Measurements from ENCODE around the gene CST4.
"Not testable (repeated sequence)": the region's sequence is repeated elsewhere in the genome, so short reads cannot be mapped to it uniquely, and the experiment has no call there.

CST4 gene

DNA sequence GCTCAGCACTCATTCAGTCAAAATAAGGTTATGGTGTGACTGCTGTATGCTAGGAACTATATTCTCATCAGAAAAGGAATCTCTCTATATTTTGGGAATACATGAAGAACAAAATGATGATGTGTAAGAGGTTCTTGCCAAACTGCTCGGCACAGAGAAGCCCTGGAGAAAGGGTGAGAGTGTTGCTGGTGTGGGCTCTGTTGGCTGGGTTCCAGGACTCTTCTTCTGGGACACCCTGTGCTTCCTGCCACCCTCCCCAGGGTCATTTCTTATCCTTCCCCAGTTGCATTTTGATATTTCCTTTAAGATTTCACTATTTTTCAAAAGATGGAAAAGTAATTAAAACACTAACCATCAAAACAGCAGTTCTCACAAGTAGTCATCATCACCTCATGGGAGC lies 33.1 kb upstream of the CST4 start:
- peaks cover 2% of the 10 kb centered on the region for H3K36me3 Mint-ChIP-seq (ENCODE audit: low read depth)
- no peak overlapping the region for H3K4me3 Mint-ChIP-seq
- H3K4me1 Mint-ChIP-seq: peaks cover 15% of the 10 kb centered on the region
- no peak for DNase-seq
- H3K27me3 Mint-ChIP-seq (ENCODE audit: low read depth, poor library complexity): peaks cover 14% of the 10 kb centered on the region
- TF ChIP-seq, protein P1, sequence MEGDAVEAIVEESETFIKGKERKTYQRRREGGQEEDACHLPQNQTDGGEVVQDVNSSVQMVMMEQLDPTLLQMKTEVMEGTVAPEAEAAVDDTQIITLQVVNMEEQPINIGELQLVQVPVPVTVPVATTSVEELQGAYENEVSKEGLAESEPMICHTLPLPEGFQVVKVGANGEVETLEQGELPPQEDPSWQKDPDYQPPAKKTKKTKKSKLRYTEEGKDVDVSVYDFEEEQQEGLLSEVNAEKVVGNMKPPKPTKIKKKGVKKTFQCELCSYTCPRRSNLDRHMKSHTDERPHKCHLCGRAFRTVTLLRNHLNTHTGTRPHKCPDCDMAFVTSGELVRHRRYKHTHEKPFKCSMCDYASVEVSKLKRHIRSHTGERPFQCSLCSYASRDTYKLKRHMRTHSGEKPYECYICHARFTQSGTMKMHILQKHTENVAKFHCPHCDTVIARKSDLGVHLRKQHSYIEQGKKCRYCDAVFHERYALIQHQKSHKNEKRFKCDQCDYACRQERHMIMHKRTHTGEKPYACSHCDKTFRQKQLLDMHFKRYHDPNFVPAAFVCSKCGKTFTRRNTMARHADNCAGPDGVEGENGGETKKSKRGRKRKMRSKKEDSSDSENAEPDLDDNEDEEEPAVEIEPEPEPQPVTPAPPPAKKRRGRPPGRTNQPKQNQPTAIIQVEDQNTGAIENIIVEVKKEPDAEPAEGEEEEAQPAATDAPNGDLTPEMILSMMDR (IDR thresholded peaks at IDR 0.05): no peak
- H3K27ac Mint-ChIP-seq: no peak overlapping the region
- H3K9me3 Mint-ChIP-seq: peaks cover 10% of the 10 kb centered on the region

DNA sequence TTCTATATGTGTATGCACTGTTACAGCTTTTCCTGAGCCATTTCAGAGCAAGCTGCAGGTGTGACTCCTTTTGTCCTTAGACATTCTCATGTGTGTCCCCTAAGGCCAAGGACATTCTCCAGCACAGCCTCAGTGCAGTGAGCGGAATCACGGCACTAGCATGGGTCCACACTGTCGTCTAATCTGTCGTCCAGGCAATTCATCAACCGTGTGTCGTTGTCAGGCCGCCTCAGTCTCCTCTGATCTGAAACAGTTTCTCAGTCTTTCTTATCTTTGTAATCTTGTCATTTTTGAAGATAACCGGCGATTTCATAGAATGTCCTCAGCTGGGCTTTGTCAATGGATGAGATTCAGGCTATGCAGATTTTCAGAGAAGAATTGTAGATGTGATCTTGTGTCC lies 30.5 kb upstream of the CST4 start:
- not testable (repeated sequence) for DNase-seq; H3K4me3 Mint-ChIP-seq; H3K36me3 Mint-ChIP-seq (ENCODE audit: low read depth); H3K27ac Mint-ChIP-seq
- Mint-ChIP-seq H3K27me3 (ENCODE audit: low read depth, poor library complexity) (peaks cover 14% of the 10 kb centered on the region), H3K4me1 (peaks cover 15% of the 10 kb centered on the region), H3K9me3 (peaks cover 18% of the 10 kb centered on the region)

DNA sequence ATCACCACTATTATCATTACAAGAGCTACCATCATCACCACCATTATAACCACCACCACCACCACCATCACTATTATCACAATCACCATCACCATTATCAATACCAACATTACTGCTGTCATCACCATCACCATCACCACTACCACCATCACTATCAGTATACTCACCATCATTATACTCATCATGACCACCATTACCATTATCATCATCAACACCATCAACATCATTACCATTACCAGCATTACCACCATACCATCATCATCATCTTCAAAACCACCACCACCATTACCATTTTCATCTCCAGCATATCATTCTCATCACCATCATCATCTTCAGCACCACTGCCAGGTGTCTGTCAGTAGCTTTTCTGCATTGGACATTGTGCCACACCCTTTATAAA lies 22.9 kb upstream of the CST4 start:
- H3K9me3 Mint-ChIP-seq; DNase-seq; H3K27ac Mint-ChIP-seq; H3K36me3 Mint-ChIP-seq (ENCODE audit: low read depth); H3K4me1 Mint-ChIP-seq; H3K4me3 Mint-ChIP-seq: not testable (repeated sequence)
- peaks cover 12% of the 10 kb centered on the region for H3K27me3 Mint-ChIP-seq (ENCODE audit: low read depth, poor library complexity)

DNA sequence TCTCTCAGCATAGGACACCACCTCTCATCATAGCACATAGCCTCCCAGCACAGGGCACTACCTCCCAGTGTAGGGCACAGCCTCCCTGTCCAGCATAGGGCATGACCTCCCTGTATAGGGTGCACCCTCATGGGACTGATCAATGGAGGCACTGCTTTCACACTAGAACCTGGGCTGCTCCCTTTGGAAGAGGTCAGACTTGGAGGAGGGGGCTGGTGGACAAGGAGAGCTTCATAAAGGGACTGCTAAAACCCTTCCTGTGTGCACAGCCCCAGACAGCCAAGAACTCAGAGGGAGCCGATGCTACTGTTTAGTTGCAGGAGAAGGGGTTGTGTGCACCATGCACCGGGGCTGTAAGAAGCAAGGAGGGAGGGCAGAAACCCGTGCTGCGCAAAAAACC lies 21.9 kb upstream of the CST4 start:
- no peak for DNase-seq
- no peak overlapping the region for H3K4me3 Mint-ChIP-seq
- H3K9me3 Mint-ChIP-seq: no peaks in the 10 kb centered on the region
- no peaks in the 10 kb centered on the region for H3K36me3 Mint-ChIP-seq (ENCODE audit: low read depth)
- H3K4me1 Mint-ChIP-seq: peaks cover 3% of the 10 kb centered on the region
- TF ChIP-seq, protein P1 (IDR thresholded peaks at IDR 0.05): no peak
- no peak overlapping the region for H3K27ac Mint-ChIP-seq
- H3K27me3 Mint-ChIP-seq (ENCODE audit: low read depth, poor library complexity): peaks cover 12% of the 10 kb centered on the region

DNA sequence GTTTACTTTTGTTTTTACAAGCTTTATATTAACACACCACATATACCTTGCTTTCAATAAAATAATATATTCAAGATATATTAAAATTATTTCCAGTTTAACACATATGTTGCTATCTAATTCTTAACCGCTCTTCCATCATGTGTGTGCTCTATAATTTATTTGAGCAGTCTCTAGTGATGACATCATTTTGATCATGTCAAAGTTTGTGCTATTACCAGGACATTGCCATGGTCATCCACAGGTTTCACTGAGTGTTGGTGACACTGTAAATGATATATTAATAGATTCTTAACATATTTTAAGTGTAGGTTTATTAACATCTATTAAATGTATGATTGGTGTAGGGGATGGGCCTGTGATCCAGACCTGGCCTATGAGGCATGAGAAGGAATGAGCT lies 17.1 kb upstream of the CST4 start:
- Mint-ChIP-seq H3K27ac (no peak overlapping the region), H3K27me3 (ENCODE audit: low read depth, poor library complexity) (peaks cover 16% of the 10 kb centered on the region), H3K36me3 (ENCODE audit: low read depth) (no peaks in the 10 kb centered on the region), H3K4me3 (no peak overlapping the region), H3K9me3 (no peaks in the 10 kb centered on the region), H3K4me1 (peaks cover 11% of the 10 kb centered on the region)
- TF ChIP-seq, protein P1 (IDR thresholded peaks at IDR 0.05): no peak
- DNase-seq: no peak

DNA sequence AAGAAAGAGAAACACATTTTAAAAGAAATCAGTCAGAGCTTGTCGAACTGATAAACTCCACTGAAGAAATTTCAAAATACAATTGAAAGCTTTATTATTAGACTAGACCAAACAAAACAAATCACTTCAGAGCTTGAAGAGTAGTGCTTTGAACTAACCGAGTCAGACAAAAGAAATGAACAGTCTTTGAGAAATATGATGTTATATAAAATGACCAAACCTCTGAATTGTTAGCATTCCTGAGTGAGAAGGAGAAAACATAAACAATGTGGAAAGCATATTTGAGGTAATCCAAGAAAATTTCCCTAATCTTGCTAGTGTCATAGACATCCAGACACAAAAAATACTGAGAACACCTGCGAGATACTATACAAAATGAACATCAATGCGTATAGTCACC lies 13.2 kb upstream of the CST4 start:
- H3K36me3 Mint-ChIP-seq (ENCODE audit: low read depth): no peaks in the 10 kb centered on the region
- H3K27ac Mint-ChIP-seq: no peak overlapping the region
- TF ChIP-seq, protein P1 (IDR thresholded peaks at IDR 0.05): no peak

DNA sequence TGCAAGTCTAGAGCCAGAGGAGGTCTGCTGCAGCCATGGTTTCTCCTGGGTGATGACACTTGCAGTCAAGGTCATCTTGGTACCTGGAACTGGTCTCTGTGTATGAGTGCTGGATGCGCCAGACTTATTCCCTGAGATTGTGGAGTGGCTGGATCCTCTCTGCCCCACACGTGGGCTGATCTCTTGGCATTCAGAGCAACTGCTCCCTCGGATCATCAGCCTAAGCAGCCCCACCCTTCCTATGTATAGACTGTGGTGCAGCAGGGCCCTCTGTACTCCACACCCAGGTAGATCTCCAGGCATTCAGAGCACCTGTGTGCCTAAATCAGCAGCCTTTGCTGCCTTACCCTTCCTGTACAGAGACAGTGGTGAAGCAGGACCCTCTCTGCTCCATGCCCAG lies 12.1 kb upstream of the CST4 start:
- H3K27me3 Mint-ChIP-seq (ENCODE audit: low read depth, poor library complexity): peaks cover 4% of the 10 kb centered on the region
- TF ChIP-seq, protein P1 (IDR thresholded peaks at IDR 0.05): no peak
- H3K27ac Mint-ChIP-seq: no peak overlapping the region
- no peaks in the 10 kb centered on the region for H3K9me3 Mint-ChIP-seq
- H3K4me1 Mint-ChIP-seq: peaks cover 30% of the 10 kb centered on the region
- no peak for DNase-seq
- no peaks in the 10 kb centered on the region for H3K36me3 Mint-ChIP-seq (ENCODE audit: low read depth)
- H3K4me3 Mint-ChIP-seq: no peak overlapping the region

More for the DNA sequence above, 13.2 kb upstream of the CST4 start:
- no peak for DNase-seq
- peaks cover 22% of the 10 kb centered on the region for H3K4me1 Mint-ChIP-seq
- peaks cover 5% of the 10 kb centered on the region for H3K27me3 Mint-ChIP-seq (ENCODE audit: low read depth, poor library complexity)
- no peak overlapping the region for H3K4me3 Mint-ChIP-seq
- H3K9me3 Mint-ChIP-seq: no peaks in the 10 kb centered on the region

Measured in nephron progenitor cell (in vitro differentiated cells).